NT2/D1 (cell line): ENCODE data around the gene HSP90AA1.

Experiments
- SUZ12 ChIP-seq: IDR thresholded peaks from 2 replicates; pipeline ENCODE4 v1.6.1; 2011; ENCODE audit not compliant: insufficient read length, insufficient read depth; ENCODE audit errors: extremely low read depth
- ZNF274 ChIP-seq: IDR thresholded peaks from 2 replicates; pipeline ENCODE4 v1.6.1; 2011; ENCODE audit warnings: mild to moderate bottlenecking, low read depth, low read length

- TF ChIP-seq ZNF274 (no peak), SUZ12 (no peak)
Observed at GRCh38 chr14:102116361-102117180, 29.7 kb upstream of the HSP90AA1 start.
